Activated naive CD8-positive, alpha-beta T cell (primary cell): ENCODE results near the gene BIVM.

ENCODE experiments used
- H3K27ac Mint-ChIP-seq: one replicate; pipeline ENCODE4 v1.8.0; 2021; ENCODE audit warnings: mixed read lengths
- H3K27me3 Mint-ChIP-seq: one replicate; pipeline ENCODE4 v1.8.0; 2021; ENCODE audit warnings: mixed read lengths
- H3K36me3 Mint-ChIP-seq: one replicate; pipeline ENCODE4 v1.8.0; 2021; ENCODE audit warnings: mixed read lengths
- H3K4me1 Mint-ChIP-seq: one replicate; pipeline ENCODE4 v1.8.0; 2021; ENCODE audit warnings: low read depth, mixed read lengths
- H3K4me3 Mint-ChIP-seq: one replicate; pipeline ENCODE4 v1.8.0; 2021; ENCODE audit warnings: mild to moderate bottlenecking, mixed read lengths
- H3K9me3 Mint-ChIP-seq: one replicate; pipeline ENCODE4 v1.8.0; 2021; ENCODE audit warnings: low read depth, mixed read lengths

BIVM gene

GRCh38 chr13:102807699-102808098 lies 8.8 kb downstream of the BIVM start:
- H3K9me3 Mint-ChIP-seq: peaks cover 5% of the 10 kb centered on the region
- H3K36me3 Mint-ChIP-seq: peaks cover 16% of the 10 kb centered on the region
- no peaks in the 10 kb centered on the region for H3K27me3 Mint-ChIP-seq
- no peak overlapping the region for H3K27ac Mint-ChIP-seq
- no peak overlapping the region for H3K4me3 Mint-ChIP-seq
- H3K4me1 Mint-ChIP-seq: peaks cover 25% of the 10 kb centered on the region

GRCh38 chr13:102812611-102813287 lies 13.8 kb downstream of the BIVM start:
- H3K9me3 Mint-ChIP-seq: peaks cover 5% of the 10 kb centered on the region
- H3K4me1 Mint-ChIP-seq: peaks cover 29% of the 10 kb centered on the region
- H3K4me3 Mint-ChIP-seq: no peak overlapping the region
- H3K36me3 Mint-ChIP-seq: peaks cover 20% of the 10 kb centered on the region
- no peak overlapping the region for H3K27ac Mint-ChIP-seq
- H3K27me3 Mint-ChIP-seq: no peaks in the 10 kb centered on the region

GRCh38 chr13:102814025-102814607 lies 15.2 kb downstream of the BIVM start:
- Mint-ChIP-seq H3K27me3 (no peaks in the 10 kb centered on the region), H3K36me3 (peaks cover 24% of the 10 kb centered on the region), H3K4me1 (peaks cover 23% of the 10 kb centered on the region), H3K27ac (no peak overlapping the region), H3K4me3 (no peak overlapping the region), H3K9me3 (peaks cover 5% of the 10 kb centered on the region)

GRCh38 chr13:102814793-102815192 lies 15.9 kb downstream of the BIVM start:
- Mint-ChIP-seq H3K4me3 (no peak overlapping the region), H3K9me3 (peaks cover 5% of the 10 kb centered on the region), H3K27ac (no peak overlapping the region), H3K36me3 (peaks cover 27% of the 10 kb centered on the region), H3K4me1 (peaks cover 23% of the 10 kb centered on the region), H3K27me3 (no peaks in the 10 kb centered on the region)

- Mint-ChIP-seq H3K36me3 (peaks cover 22% of the 10 kb centered on the region), H3K4me1 (peaks cover 22% of the 10 kb centered on the region)
Measured at GRCh38 chr13:102815788-102816187, 16.9 kb downstream of the BIVM start.

GRCh38 chr13:102816708-102817107 lies 17.8 kb downstream of the BIVM start:
- Mint-ChIP-seq H3K9me3 (peaks cover 5% of the 10 kb centered on the region), H3K27me3 (no peaks in the 10 kb centered on the region), H3K4me1 (peaks cover 22% of the 10 kb centered on the region), H3K4me3 (no peak overlapping the region), H3K36me3 (peaks cover 21% of the 10 kb centered on the region), H3K27ac (no peak overlapping the region)

More at GRCh38 chr13:102815788-102816187, 16.9 kb downstream of the BIVM start:
- Mint-ChIP-seq H3K9me3 (peaks cover 5% of the 10 kb centered on the region), H3K4me3 (no peak overlapping the region), H3K27me3 (no peaks in the 10 kb centered on the region), H3K27ac (no peak overlapping the region)

- H3K27me3 Mint-ChIP-seq: no peaks in the 10 kb centered on the region
- peaks cover 17% of the 10 kb centered on the region for H3K4me1 Mint-ChIP-seq
- no peak overlapping the region for H3K4me3 Mint-ChIP-seq
- no peak overlapping the region for H3K27ac Mint-ChIP-seq
- H3K36me3 Mint-ChIP-seq: peaks cover 21% of the 10 kb centered on the region
- peaks cover under 1% of the 10 kb centered on the region for H3K9me3 Mint-ChIP-seq
Measured at GRCh38 chr13:102817241-102817640, 18.3 kb downstream of the BIVM start.

- Mint-ChIP-seq H3K4me3 (no peak overlapping the region), H3K27ac (no peak overlapping the region), H3K9me3 (no peaks in the 10 kb centered on the region), H3K36me3 (peaks cover 27% of the 10 kb centered on the region), H3K27me3 (no peaks in the 10 kb centered on the region), H3K4me1 (peaks cover 12% of the 10 kb centered on the region)
Measured at GRCh38 chr13:102817907-102818306, 19.0 kb downstream of the BIVM start.

GRCh38 chr13:102825400-102825799 lies 26.5 kb downstream of the BIVM start:
- Mint-ChIP-seq H3K9me3 (no peaks in the 10 kb centered on the region), H3K27ac (no peak overlapping the region), H3K4me3 (no peak overlapping the region)

GRCh38 chr13:102825921-102826706 lies 27.2 kb downstream of the BIVM start:
- Mint-ChIP-seq H3K9me3 (no peaks in the 10 kb centered on the region), H3K27me3 (no peaks in the 10 kb centered on the region), H3K4me1 (no peaks in the 10 kb centered on the region), H3K27ac (no peak overlapping the region), H3K4me3 (no peak overlapping the region), H3K36me3 (peaks cover 26% of the 10 kb centered on the region)

More at GRCh38 chr13:102825400-102825799, 26.5 kb downstream of the BIVM start:
- Mint-ChIP-seq H3K27me3 (no peaks in the 10 kb centered on the region), H3K4me1 (no peaks in the 10 kb centered on the region), H3K36me3 (peaks cover 26% of the 10 kb centered on the region)

- Mint-ChIP-seq H3K9me3 (no peaks in the 10 kb centered on the region), H3K4me3 (no peak overlapping the region), H3K27ac (no peak overlapping the region), H3K4me1 (no peaks in the 10 kb centered on the region), H3K27me3 (no peaks in the 10 kb centered on the region), H3K36me3 (peaks cover 10% of the 10 kb centered on the region)
Measured at GRCh38 chr13:102830646-102831045, 31.7 kb downstream of the BIVM start.

GRCh38 chr13:102836471-102836870 lies 37.6 kb downstream of the BIVM start:
- H3K27ac Mint-ChIP-seq: no peak overlapping the region
- peaks cover 15% of the 10 kb centered on the region for H3K36me3 Mint-ChIP-seq

GRCh38 chr13:102838273-102838672 lies 39.4 kb downstream of the BIVM start:
- Mint-ChIP-seq H3K4me1 (no peaks in the 10 kb centered on the region), H3K36me3 (peaks cover 13% of the 10 kb centered on the region), H3K4me3 (no peak overlapping the region), H3K27me3 (no peaks in the 10 kb centered on the region), H3K27ac (no peak overlapping the region), H3K9me3 (no peaks in the 10 kb centered on the region)

More at GRCh38 chr13:102836471-102836870, 37.6 kb downstream of the BIVM start:
- H3K4me1 Mint-ChIP-seq: no peaks in the 10 kb centered on the region
- H3K9me3 Mint-ChIP-seq: no peaks in the 10 kb centered on the region
- H3K4me3 Mint-ChIP-seq: no peak overlapping the region
- H3K27me3 Mint-ChIP-seq: no peaks in the 10 kb centered on the region

GRCh38 chr13:102838982-102839381 lies 40.1 kb downstream of the BIVM start:
- H3K9me3 Mint-ChIP-seq: no peaks in the 10 kb centered on the region
- H3K27ac Mint-ChIP-seq: no peak overlapping the region
- H3K4me1 Mint-ChIP-seq: no peaks in the 10 kb centered on the region
- no peak overlapping the region for H3K4me3 Mint-ChIP-seq
- H3K27me3 Mint-ChIP-seq: no peaks in the 10 kb centered on the region
- peaks cover 13% of the 10 kb centered on the region for H3K36me3 Mint-ChIP-seq

- Mint-ChIP-seq H3K4me3 (no peak overlapping the region), H3K27me3 (no peaks in the 10 kb centered on the region), H3K9me3 (no peaks in the 10 kb centered on the region), H3K27ac (no peak overlapping the region), H3K4me1 (no peaks in the 10 kb centered on the region), H3K36me3 (peaks cover 13% of the 10 kb centered on the region)
Measured at GRCh38 chr13:102839462-102839861, 40.5 kb downstream of the BIVM start.
